HG03025 (cell line): ENCODE results near the gene CTRL.

Experiments used
- ATAC-seq: cut with Tn5 transposase; IDR thresholded peaks from one replicate; pipeline ENCODE4 v1.9.1; 2021; ENCODE audit warnings: mild to moderate bottlenecking, moderate library complexity; ENCODE audit not compliant: unreplicated experiment, low FRiP score

Gene CTRL

DNA sequence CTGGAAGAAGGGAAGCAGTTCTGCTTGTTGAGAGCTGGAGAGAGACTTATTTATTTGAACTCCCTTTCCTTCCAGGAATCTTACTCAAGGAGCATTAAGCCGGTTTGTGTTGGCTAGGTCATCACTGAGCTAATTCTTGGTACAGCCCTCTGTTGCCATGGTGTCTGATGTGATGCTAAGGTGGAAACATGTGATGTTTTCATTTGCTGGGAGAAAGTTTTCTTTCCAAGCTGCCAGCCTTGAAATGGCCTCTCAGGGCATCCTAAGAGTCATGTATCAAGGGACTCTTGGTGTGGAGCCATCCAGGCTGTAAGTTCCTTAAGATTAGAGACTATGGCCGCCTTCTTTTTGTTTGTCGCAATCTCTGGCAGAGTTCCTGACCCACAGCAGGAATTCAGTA is 34.4 kb downstream of the CTRL start:
- ATAC-seq, result no peak

DNA sequence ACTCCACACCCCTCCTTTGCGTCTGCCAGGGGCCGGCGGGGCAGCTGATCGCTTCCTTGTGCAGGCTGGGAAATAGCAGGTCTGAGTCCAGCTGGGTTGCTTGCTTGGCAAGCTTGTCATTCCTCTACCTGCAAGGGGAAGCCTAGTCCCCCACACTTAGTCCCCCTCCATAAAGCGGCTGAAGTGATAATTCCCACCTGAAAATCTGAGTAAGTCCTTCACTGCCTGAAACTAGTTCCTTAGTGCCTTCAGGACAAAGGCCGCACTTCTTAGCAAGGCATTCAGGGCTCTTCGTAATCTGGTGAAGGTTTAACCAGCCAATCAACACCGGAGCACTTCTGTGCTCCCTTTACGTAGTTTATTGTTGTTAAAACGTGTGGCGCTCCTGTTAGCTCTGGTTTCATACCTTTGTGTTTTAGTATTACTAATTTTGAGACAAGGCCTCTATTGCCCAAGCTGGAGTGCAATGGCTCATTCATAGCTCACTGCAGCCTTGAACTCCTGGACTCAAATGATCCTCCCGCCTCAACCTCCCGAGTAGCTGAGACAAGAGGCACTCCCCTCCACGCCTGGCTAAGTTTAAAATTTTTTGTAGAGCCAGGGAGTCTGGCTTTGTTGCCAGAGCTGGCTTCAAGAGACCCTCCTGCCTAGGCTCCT is 37.8 kb downstream of the CTRL start:
- no peak for ATAC-seq

DNA sequence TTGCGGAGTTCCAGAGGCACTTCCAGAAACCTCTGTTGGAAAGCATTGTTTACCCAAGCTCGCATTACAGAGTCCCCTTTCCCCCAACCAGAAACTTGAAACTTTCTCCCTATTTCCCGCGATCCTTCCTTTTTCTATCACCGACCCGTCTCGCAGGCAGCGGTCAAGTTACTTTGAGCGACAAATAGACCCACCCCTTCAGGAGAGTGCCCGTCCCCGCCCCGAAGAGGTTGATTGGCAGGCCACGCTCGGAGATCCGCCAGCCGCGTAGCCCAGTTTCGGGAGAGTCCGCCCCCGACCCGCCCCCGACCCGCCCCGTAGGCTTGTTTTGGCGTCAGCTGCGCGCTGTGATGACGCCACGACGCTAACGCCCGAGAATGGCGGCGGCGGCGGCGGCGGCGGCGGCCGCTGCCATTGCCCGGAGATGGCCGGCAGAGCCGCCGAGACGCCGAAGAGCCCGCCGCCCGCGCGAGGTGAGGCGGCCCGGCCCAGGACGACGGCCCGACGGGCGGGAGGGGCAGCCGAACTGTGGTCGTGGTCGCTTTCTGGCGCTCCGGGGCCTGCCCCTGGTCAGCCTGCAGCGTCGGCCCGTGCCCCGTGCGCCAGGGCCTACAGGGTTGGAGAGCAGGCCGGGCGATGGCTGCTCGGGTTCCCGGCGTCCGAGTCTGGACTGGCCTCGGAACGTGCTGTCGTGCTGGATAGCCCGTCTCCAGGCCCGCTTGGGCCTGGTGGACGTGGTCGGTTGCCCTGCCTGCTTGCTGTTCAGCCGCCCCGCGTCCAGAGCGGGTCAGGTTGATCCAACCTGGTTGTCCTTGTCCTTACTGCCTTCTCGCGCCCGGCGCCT is 38.5 kb downstream of the CTRL start, which contains the start of gene PSKH1:
Gene PSKH1 (plus strand): TSS at position 356 of the 844 bp plus-strand sequence. CDS start 15,496 bp downstream, outside the sequence.
- ATAC-seq, result peak; percentile 84

DNA sequence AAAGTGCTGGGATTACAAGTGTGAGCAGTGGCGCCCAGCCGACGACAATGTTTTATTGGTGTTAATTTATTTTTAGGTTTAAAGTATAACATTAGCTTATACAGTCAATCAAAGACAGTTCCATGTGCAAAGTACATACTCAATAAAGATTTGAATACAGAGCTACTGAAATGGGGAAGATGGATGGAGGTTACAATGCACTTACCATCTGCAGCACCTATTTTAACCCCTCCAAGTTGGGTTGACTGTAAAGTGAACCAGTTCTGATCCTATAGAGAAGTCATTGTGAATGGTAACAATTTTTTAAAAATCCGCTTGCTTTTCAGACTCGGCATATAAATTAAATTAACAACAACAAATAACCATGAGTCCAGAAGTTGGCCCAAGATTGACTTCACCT is 39.3 kb downstream of the CTRL start:
- ATAC-seq, result no peak

DNA sequence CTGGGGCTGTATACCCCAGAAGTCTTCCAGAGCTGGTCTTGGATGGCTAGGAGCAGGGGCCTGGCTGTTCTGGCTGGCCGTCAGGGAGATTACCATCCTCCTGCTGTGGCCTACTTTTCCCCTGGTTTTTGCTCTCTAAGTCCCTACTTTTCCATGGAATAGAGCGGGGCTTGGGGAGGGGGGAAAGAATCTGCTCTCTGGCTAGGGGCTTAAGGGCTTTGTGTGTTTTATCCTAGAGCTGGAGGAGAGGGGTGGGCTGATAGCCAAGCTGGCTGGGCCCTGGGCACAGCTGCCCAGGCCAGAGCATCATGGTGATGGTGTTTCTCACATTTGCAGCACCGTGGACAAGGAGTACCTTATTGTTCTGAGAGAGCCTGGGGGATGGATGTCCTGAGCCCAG is 43.3 kb downstream of the CTRL start:
- ATAC-seq, result no peak

DNA sequence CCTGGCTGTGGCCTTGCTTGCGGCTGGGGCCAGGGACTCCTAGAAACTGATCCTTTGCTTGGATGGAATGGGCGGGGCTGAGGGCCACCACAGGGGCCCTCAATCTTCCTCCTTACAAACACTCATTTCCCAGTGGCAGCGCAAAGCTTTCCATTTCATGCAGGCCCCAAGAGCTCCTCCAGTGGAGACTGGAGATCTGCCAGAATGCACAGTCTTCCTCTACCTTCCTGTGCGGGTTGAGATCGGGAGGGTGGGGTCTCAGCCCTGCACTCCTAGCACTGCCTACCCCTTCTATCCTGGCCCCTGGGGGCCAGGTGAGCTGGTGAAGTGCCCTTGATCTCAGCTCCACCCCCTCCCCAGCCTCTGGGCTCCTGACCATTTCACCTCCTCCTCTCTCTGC is 45.3 kb downstream of the CTRL start:
- ATAC-seq, result no peak

DNA sequence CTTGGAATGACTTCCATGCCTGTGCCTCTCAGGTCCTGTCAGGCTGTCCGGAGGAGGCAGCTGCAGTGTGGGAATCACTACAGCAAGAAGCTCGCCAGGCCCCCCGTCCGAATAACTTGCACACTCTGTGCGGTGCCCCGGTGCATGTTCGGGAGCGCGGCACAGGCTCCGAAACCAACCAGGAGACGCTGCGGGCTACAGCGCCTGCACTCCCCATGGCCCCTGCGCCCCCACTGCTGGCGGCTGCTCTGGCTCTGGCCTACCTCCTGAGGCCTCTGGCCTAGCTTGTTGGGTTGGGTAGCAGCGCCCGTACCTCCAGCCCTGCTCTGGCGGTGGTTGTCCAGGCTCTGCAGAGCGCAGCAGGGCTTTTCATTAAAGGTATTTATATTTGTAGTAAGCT is 45.7 kb downstream of the CTRL start:
- no peak for ATAC-seq

DNA sequence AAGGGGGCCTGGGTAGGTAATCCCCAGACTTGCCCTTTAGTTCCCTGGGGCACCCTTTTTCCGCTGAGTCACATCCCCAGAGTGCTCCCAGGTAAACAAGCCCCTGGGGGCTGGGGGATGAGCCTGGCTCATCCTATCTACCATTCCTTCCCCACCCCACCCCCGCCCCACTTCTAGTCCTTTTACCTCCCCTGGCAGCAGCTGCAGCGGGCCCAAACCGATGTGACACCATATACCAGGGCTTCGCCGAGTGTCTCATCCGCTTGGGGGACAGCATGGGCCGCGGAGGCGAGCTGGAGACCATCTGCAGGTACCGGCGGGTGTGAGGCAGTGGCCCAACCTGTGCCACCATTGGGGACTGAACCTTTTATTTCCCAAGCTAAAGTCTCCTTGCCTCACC is 46.1 kb downstream of the CTRL start:
- no peak for ATAC-seq

DNA sequence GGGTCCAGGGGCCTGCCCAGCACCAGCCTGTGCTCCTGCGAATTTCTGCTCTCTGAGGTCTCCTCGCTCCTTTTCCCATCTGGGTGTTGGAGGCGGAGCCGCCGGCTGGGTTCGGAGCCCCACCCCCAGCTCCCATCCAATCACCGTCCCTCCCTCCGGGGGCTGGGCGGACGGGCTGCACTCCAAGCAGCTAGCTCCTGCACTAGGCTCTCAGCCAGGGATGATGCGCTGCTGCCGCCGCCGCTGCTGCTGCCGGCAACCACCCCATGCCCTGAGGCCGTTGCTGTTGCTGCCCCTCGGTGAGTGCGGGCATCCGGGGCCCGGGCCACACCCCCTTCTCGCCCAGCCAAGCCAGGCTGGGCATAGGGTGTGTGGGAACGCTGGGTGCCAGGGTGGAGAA is 47.0 kb downstream of the CTRL start, which contains the start of gene NRN1L:
Gene NRN1L (plus strand): TSS at position 202 of the 400 bp plus-strand sequence. CDS start 19 bp downstream, at position 221.
- no peak for ATAC-seq

DNA sequence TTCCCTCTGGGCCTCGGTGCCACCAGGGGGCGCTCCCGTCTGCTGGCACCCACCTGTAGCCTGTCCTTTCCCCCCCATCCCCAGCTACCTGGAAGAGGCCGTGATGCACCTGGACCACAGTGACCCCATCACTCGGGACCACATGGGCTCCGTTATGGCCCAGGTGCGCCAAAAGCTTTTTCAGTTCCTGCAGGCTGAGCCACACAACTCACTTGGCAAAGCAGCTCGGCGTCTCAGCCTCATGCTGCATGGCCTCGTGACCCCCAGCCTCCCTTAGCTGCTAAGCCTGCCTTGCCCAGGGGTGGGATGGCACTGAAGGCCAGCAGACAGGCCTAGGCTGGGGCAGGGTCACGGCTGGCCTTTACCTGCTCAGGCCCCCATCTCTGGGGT is 47.8 kb downstream of the CTRL start:
- no peak for ATAC-seq

DNA sequence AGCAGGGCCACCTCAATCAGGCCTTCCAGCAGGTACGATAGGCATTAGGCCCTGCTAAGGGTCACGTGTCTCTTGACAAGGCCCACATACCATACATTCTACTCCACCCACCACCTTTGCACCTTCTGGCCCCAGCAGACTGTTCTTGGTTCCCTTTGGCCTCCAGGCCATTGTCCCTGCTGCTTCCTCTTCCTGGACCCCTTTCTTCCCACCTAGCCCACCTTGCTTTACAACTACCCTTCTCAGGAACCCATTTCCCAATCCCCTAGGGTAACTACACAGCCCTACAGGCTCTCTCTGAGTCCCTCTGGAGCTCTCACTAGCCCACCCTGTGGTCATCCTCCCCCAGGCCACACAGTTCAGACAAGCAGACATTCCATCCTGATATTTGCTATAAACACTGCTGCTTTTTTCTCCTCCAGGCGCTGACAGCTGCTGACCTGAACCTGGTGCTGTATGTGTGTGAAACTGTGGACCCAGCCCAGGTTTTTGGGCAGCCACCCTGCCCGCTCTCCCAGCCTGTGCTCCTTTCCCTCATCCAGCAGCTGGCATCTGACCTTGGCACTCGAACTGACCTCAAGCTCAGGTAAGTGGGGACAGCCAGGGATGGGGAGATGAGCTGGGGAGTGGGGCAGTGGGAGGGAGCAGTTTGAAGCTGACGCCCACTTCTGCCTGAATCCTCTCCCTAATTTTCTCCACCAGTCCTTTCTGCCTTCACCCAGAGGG is 48.4 kb downstream of the CTRL start:
- ATAC-seq, result no peak

DNA sequence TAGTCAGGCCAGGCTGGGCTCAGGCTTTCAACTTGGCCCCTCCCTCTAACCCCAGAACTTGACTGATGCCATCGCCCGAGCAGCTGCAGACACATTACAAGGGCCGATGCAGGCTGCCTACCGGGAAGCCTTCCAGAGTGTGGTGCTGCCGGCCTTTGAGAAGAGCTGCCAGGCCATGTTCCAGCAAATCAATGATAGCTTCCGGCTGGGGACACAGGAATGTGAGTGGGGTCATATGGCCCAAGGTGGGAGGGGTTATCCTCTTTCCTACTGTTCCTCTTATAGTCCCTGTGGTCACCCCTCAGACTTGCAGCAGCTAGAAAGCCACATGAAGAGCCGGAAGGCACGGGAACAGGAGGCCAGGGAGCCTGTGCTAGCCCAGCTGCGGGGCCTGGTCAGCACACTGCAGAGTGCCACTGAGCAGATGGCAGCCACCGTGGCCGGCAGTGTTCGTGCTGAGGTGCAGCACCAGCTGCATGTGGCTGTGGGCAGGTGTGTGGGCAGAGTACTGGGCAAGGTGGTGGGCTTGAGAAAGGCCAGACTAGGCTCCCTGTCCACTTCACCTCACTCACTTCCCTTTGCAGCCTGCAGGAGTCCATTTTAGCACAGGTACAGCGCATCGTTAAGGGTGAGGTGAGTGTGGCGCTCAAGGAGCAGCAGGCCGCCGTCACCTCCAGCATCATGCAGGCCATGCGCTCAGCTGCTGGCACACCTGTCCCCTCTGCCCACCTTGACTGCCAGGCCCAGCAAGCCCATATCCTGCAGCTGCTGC is 49.1 kb downstream of the CTRL start:
- no peak for ATAC-seq

DNA sequence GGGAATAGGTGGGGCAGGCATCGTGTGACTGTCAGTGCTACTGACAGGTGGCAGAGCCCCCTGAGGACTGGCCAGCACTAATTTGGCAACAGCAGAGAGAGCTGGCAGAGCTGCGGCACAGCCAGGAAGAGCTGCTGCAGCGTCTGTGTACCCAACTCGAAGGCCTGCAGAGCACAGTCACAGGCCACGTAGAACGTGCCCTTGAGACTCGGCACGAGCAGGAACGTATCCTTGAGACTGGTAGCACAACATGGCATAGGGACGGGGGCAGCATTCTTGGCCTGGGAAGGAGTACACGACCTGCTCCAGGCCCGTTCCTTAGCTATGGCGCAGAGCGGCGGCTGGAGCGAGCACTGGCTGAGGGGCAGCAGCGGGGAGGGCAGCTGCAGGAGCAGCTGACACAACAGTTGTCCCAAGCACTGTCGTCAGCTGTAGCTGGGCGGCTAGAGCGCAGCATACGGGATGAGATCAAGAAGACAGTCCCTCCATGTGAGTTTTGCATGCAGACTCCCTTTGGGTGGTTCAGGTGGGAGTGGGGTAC is 50.0 kb downstream of the CTRL start:
- ATAC-seq, result no peak

DNA sequence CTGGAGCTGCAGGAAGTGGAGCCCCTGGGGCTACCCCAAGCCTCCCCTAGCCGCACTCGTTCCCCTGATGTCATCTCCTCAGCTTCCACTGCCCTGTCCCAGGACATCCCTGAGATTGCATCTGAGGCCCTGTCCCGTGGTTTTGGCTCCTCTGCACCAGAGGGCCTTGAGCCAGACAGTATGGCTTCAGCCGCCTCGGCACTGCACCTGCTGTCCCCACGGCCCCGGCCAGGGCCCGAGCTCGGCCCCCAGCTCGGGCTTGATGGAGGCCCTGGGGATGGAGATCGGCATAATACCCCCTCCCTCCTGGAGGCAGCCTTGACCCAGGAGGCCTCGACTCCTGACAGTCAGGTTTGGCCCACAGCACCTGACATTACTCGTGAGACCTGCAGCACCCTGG is 51.1 kb downstream of the CTRL start:
- no peak for ATAC-seq

DNA sequence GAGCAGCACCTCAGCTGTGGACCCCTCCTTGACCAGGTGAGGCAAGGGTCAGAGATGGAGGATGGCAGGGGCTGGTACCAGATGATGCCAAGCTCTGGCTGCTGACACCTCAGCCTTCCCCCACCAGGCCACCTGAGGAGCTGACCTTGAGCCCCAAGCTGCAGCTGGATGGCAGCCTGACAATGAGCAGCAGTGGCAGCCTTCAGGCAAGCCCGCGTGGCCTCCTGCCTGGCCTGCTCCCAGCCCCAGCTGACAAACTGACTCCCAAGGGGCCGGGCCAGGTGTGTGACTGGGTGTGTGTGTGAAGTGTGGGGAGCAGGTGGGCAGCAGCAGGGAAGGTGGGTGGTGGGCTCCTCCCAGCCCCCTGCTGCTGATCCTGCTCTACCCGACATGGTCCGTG is 51.7 kb downstream of the CTRL start:
- ATAC-seq, result no peak
